Brain pericyte (primary cell): Measurements from ENCODE around the gene IBA57.
"Not testable (repeated sequence)": the region's sequence is repeated elsewhere in the genome, so short reads cannot be mapped to it uniquely, and the experiment has no call there.

Source experiments
- DNase-seq: peaks from one replicate; pipeline ENCODE4 v3.0.0-alpha.2; 2012; ENCODE audit warnings: low read depth, low spot score

Gene IBA57

GRCh38 chr1:228226956-228227791 is 61.6 kb downstream of the IBA57 start:
- DNase-seq, result no peak

- DNase-seq, result not testable (repeated sequence)
Observed at GRCh38 chr1:228228147-228228546, 62.5 kb downstream of the IBA57 start.

GRCh38 chr1:228228601-228229074 is 63.0 kb downstream of the IBA57 start:
- DNase-seq, result no peak

- DNase-seq, result no peak
Observed at GRCh38 chr1:228231189-228231588, 65.6 kb downstream of the IBA57 start.
